HCT116 (cell line): ENCODE data around the gene PDE6G. TPM values are rescaled to one million over a fixed set of nuclear protein-coding genes. Genes with fewer than 3 reads are reported as not detected.

Experiments used
- ATAC-seq: fragments of 200-7000 bp; cut with Tn5 transposase; 2 replicates; pipeline ENCODE4 v1.9.1; 2020; ENCODE audit warnings: mild to moderate bottlenecking, moderate library complexity
- BruUV-seq: library from RNA; stranded (reverse); fragments of 400-500 nt; replicated peaks from 2 replicates; lab custom pipeline; 2021; lab: Mats Ljungman, UMichigan
- CTCF ChIA-PET: fragments of 300-600 bp; sonication (Branson Sonifier 250); formaldehyde crosslinking; loops from one replicate; lab custom pipeline; 2021; ENCODE audit warnings: antibody characterized with exemption; lab: Charles Lee
- POLR2A ChIA-PET: fragments of 300-600, 350-600 bp; sonication (Branson Sonifier 250); formaldehyde crosslinking; loops from one replicate; lab custom pipeline; 2021; ENCODE audit warnings: antibody characterized with exemption; lab: Charles Lee
- RAD21 ChIA-PET, 2 experiments: fragments of 300-600 bp; sonication (Branson Sonifier 250); formaldehyde crosslinking; loops; one replicate each; lab custom pipeline; 2023; ENCODE audit warnings: low total read pairs in 2 of 2; ENCODE audit not compliant: uncharacterized antibody in 2 of 2, unreplicated experiment in 2 of 2, low non-redundant PET in 1 of 2; lab: Charles Lee
- DNase-seq: peaks from one replicate; pipeline ENCODE4 v3.0.0-alpha.2; 2010; ENCODE audit warnings: low read depth, low spot score
- H2AFZ ChIP-seq: fragments of 200-600 bp; shearing (Covaris generic), sonication (generic); 2 replicates; pipeline ENCODE4 v1.6.1; 2017; ENCODE audit warnings: low read depth, mixed run types, mixed read lengths, antibody characterized with exemption, low read length; ENCODE audit not compliant: poor library complexity, severe bottlenecking
- H3K27ac ChIP-seq: 2 replicates; pipeline ENCODE4 v1.5.1; 2012; ENCODE audit warnings: low read depth, low read length
- H3K27me3 ChIP-seq: fragments of 200-600 bp; sonication (generic); 2 replicates; pipeline ENCODE4 v1.6.1; 2016; ENCODE audit warnings: mixed run types, low read length, mixed read lengths; ENCODE audit not compliant: insufficient read depth
- H3K36me3 ChIP-seq, 2 experiments: fragments of 200-500 bp in 1 of 2; fragments of 200-600 bp in 1 of 2; sonication (Bioruptor generic) in 1 of 2; sonication (generic) in 1 of 2; 2 replicates each; pipeline versions ENCODE4 v1.5.1 to v1.6.1; 2014 to 2016; ENCODE audit warnings: low read length in 2 of 2, inconsistent platforms in 1 of 2, mixed read lengths in 1 of 2, mixed run types in 1 of 2; ENCODE audit not compliant: insufficient read depth in 2 of 2, control insufficient read depth in 1 of 2
- H3K4me1 ChIP-seq, 2 experiments: fragments of 200-600 bp in 1 of 2; sonication (generic) in 1 of 2; 2 replicates each; pipeline versions ENCODE4 v1.5.1 to v1.6.1; 2012 to 2017; ENCODE audit warnings: low read length in 2 of 2, inconsistent platforms in 1 of 2, mild to moderate bottlenecking in 1 of 2, mixed read lengths in 1 of 2, mixed run types in 1 of 2, moderate library complexity in 1 of 2; ENCODE audit not compliant: insufficient read depth in 2 of 2, control insufficient read depth in 1 of 2
- H3K4me2 ChIP-seq: fragments of 200-600 bp; sonication (generic); 2 replicates; pipeline ENCODE4 v1.6.1; 2017; ENCODE audit warnings: mixed run types, low read length, mixed read lengths
- H3K4me3 ChIP-seq, 2 experiments: fragments of 200-600 bp in 1 of 2; sonication (generic) in 1 of 2; replicated peaks in 1 of 2; 2 replicates each; pipeline ENCODE4 v1.5.1; 2011 to 2016; ENCODE audit warnings: low read length in 2 of 2, control low read depth in 1 of 2, low read depth in 1 of 2, mild to moderate bottlenecking in 1 of 2, mixed read lengths in 1 of 2, mixed run types in 1 of 2
- H3K79me2 ChIP-seq: fragments of 200-600 bp; sonication (generic); 2 replicates; pipeline ENCODE4 v1.6.1; 2017; ENCODE audit warnings: mild to moderate bottlenecking, mixed run types, low read length, moderate library complexity, mixed read lengths; ENCODE audit not compliant: insufficient read depth
- H3K9ac ChIP-seq: fragments of 200-600 bp; sonication (generic); 2 replicates; pipeline ENCODE4 v1.6.1; 2016; ENCODE audit warnings: low read length, mixed read lengths
- H3K9me2 ChIP-seq: fragments of 200-600 bp; sonication (generic), shearing (Covaris generic); 2 replicates; pipeline ENCODE4 v1.6.1; 2017; ENCODE audit warnings: mixed run types, mild to moderate bottlenecking, moderate library complexity; ENCODE audit not compliant: insufficient read depth
- H3K9me3 ChIP-seq, 2 experiments: fragments of 200-500 bp in 1 of 2; fragments of 200-600 bp in 1 of 2; sonication (Bioruptor generic) in 1 of 2; sonication (generic) in 1 of 2; 2 replicates each; pipeline ENCODE4 v1.6.1; 2014 to 2017; ENCODE audit warnings: low read length in 2 of 2, mixed read lengths in 2 of 2, inconsistent platforms in 1 of 2, low read depth in 1 of 2, mild to moderate bottlenecking in 1 of 2, mixed run types in 1 of 2, moderate library complexity in 1 of 2; ENCODE audit not compliant: control insufficient read depth in 1 of 2, insufficient read depth in 1 of 2
- H4K20me1 ChIP-seq: fragments of 200-600 bp; sonication (generic), shearing (Covaris generic); 2 replicates; pipeline ENCODE4 v1.6.1; 2017; ENCODE audit warnings: mixed run types, mild to moderate bottlenecking, moderate library complexity; ENCODE audit not compliant: insufficient read depth
- ATF3 ChIP-seq: IDR thresholded peaks from 2 replicates; pipeline ENCODE4 v1.6.1; 2012
- CTCF ChIP-seq, 3 experiments: fragments of 200-600 bp in 1 of 3; sonication (generic) in 1 of 3; IDR thresholded peaks in 2 of 3; conservative IDR thresholded peaks in 1 of 3; 2 replicates each; pipeline ENCODE4 v1.5.1; 2012 to 2017; ENCODE audit warnings: low read depth in 2 of 3, low read length in 2 of 3, antibody characterized with exemption in 1 of 3, borderline replicate concordance in 1 of 3, control low read depth in 1 of 3, mild to moderate bottlenecking in 1 of 3, mixed read lengths in 1 of 3, mixed run types in 1 of 3, moderate library complexity in 1 of 3; ENCODE audit not compliant: insufficient read depth in 1 of 3
- EZH2phosphoT487 ChIP-seq: fragments of 200-600 bp; IDR thresholded peaks from 2 replicates; pipeline ENCODE4 v1.6.1; 2018; ENCODE audit warnings: antibody characterized with exemption, borderline replicate concordance
- FOSL1 ChIP-seq: IDR thresholded peaks from 2 replicates; pipeline ENCODE4 v1.6.1; 2012; ENCODE audit warnings: low read depth
- JUND ChIP-seq: IDR thresholded peaks from 2 replicates; pipeline ENCODE4 v1.6.1; 2012
- POLR2A ChIP-seq: IDR thresholded peaks from 2 replicates; pipeline ENCODE4 v1.7.0; 2011; ENCODE audit warnings: borderline replicate concordance; ENCODE audit not compliant: insufficient read depth, insufficient read length; ENCODE audit errors: extremely low read depth
- SP1 ChIP-seq: IDR thresholded peaks from 2 replicates; pipeline ENCODE4 v1.6.1; 2012; ENCODE audit warnings: low read depth
- intact Hi-C: fragments of 100-400 bp; cut with micrococcal nuclease; formaldehyde crosslinking; loops from 2 replicates; pipeline ENCODE4 v1.10.0; 2022
- total RNA-seq: library from RNA; stranded (reverse); gene quantifications from one replicate; pipeline ENCODE4 v1.2.1, GENCODE V29; 2021; ENCODE audit not compliant: unreplicated experiment
- TF ChIP-seq, protein P1 (sequence below): IDR thresholded peaks from 2 replicates; pipeline ENCODE4 v1.6.1; 2012; ENCODE audit warnings: low read depth

The PDE6G gene
- total RNA-seq, 1 experiment from 2014 or later, result not detected

DNA sequence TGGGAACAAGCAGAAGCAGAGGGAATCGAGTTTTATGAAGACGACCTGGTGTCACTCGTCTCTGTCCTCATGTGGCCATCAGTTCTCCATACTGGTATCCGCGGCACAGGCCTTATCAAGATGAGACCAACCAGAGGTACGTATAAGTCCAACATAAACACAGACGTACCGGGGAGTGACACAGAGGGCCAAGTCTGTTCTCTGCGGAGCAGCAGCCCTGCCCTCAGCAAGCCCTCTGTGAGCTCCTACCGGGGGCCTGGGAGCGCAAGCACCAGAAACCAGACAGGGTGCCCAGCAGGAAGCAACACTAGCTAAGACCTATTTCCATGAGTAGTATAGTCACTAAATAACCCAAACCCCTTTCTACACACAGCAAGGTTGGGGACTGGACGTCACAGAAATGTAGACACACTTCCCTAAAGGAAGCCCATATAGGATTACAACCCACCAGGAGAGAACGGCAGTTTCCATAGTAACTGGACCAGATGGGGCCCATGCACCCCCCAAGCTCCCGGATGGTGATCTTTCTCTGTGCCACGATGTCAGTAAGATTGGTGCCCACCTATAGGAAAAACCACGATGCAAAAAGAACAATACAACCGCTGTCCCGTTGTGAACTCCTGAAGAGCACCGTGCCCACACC, 26.3 kb upstream of the PDE6G start:
- no peak for TF ChIP-seq JUND
- TF ChIP-seq SP1, result no peak
- Histone ChIP-seq H3K9ac (peak overlapping the region; percentile 85), H2AFZ (no peak overlapping the region), H3K27ac (peak overlapping the region; percentile 92), H3K4me2 (peak overlapping the region; percentile 96), H3K27me3 (no peaks in the 10 kb centered on the region), H4K20me1 (peaks cover 6% of the 10 kb centered on the region; the same call in 1 of the 2 replicates), H3K36me3 (peaks cover 10 to 29% of the 10 kb centered on the region in 2 experiments), H3K4me1 (peaks cover 18 to 23% of the 10 kb centered on the region in 2 experiments), H3K9me3 (no peaks in the 10 kb centered on the region), H3K9me2 (no peaks in the 10 kb centered on the region), H3K4me3 (peak overlapping the region; percentile 86 to 99), H3K79me2 (peaks cover 61% of the 10 kb centered on the region)
- no TSS peak for BruUV-seq
- no peak for DNase-seq
- ATAC-seq, result no peak
- ChIA-PET POLR2A (interaction anchor here (1.1 to 4.4 kb wide), 5 partner anchors 17 to 164 kb away, joined by 3 to 33 read pairs (median 6); partner anchors contain the start of genes CCDC137, MRPL12 and OXLD1), CTCF (no interaction called here), RAD21 (interaction anchor here (1.2 kb wide), 2 partner anchors 19 to 20 kb away, joined by 4 read pairs; partner anchors contain the start of gene MRPL12 (in 1 of the 2))
- intact Hi-C loops, result loop anchor here (1.0 to 2.0 kb wide), 2 partner anchors 15 to 20 kb away; partner anchors contain the start of gene MRPL12

- Histone ChIP-seq H3K79me2 (peaks cover 51% of the 10 kb centered on the region), H3K4me1 (peaks cover 18 to 23% of the 10 kb centered on the region in 2 experiments), H3K4me2 (peak overlapping the region; percentile 96; the same call in 1 of the 2 replicates), H4K20me1 (peaks cover 6% of the 10 kb centered on the region; the same call in 1 of the 2 replicates), H3K36me3 (peaks cover 7 to 18% of the 10 kb centered on the region in 2 experiments), H3K9ac (no peak overlapping the region), H3K4me3 (no peak overlapping the region), H3K9me3 (no peaks in the 10 kb centered on the region), H3K27me3 (no peaks in the 10 kb centered on the region), H3K9me2 (no peaks in the 10 kb centered on the region), H3K27ac (no peak overlapping the region), H2AFZ (no peak overlapping the region)
- ChIA-PET CTCF (no interaction called here), POLR2A (interaction anchor here (4.4 kb wide), 1 partner anchor 21 kb away, joined by 33 read pairs; the partner anchor contains the start of gene MRPL12), RAD21 (no interaction called here)
- intact Hi-C loops, result loop anchor here (2.0 kb wide), 1 partner anchor 21 kb away; the partner anchor contains the start of gene MRPL12
- TF ChIP-seq EZH2phosphoT487, result no peak
- no peak for TF ChIP-seq JUND
- TF ChIP-seq POLR2A, result no peak
- no peak for TF ChIP-seq FOSL1
- TF ChIP-seq, protein P1, sequence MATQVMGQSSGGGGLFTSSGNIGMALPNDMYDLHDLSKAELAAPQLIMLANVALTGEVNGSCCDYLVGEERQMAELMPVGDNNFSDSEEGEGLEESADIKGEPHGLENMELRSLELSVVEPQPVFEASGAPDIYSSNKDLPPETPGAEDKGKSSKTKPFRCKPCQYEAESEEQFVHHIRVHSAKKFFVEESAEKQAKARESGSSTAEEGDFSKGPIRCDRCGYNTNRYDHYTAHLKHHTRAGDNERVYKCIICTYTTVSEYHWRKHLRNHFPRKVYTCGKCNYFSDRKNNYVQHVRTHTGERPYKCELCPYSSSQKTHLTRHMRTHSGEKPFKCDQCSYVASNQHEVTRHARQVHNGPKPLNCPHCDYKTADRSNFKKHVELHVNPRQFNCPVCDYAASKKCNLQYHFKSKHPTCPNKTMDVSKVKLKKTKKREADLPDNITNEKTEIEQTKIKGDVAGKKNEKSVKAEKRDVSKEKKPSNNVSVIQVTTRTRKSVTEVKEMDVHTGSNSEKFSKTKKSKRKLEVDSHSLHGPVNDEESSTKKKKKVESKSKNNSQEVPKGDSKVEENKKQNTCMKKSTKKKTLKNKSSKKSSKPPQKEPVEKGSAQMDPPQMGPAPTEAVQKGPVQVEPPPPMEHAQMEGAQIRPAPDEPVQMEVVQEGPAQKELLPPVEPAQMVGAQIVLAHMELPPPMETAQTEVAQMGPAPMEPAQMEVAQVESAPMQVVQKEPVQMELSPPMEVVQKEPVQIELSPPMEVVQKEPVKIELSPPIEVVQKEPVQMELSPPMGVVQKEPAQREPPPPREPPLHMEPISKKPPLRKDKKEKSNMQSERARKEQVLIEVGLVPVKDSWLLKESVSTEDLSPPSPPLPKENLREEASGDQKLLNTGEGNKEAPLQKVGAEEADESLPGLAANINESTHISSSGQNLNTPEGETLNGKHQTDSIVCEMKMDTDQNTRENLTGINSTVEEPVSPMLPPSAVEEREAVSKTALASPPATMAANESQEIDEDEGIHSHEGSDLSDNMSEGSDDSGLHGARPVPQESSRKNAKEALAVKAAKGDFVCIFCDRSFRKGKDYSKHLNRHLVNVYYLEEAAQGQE, result no peak
- no peak for TF ChIP-seq ATF3
- TF ChIP-seq CTCF (IDR thresholded peaks at IDR 0.05 in 2 of 3, conservative IDR thresholded peaks at IDR 0.05 in 1 of 3; ENCODE audit: borderline replicate concordance in 1 of 3, insufficient read depth in 1 of 3, low read depth in 2 of 3, low read length in 2 of 3), result no peak
- ATAC-seq (no peak), DNase-seq (no peak)
- BruUV-seq, result no TSS peak
Measured at GRCh38 chr17:81681672-81682071, 25.3 kb upstream of the PDE6G start.
